Esophagus squamous epithelium (tissue), 5 donors: ENCODE data around the gene KNSTRN. TPM values are rescaled to one million over a fixed set of nuclear protein-coding genes. Genes with fewer than 3 reads are reported as not detected.

Experiments
- DNase-seq: peaks from one replicate; lab custom pipeline; 2025; lab: John Stamatoyannopoulos, UW
- H3K27ac ChIP-seq, 4 donors: fragments of 200-600 bp; sonication (generic); one replicate each; pipeline ENCODE4 v1.5.1; 2016 to 2019; ENCODE audit warnings: mild to moderate bottlenecking in 1 of 4
- H3K27me3 ChIP-seq, 4 donors: fragments of 200-600 bp; sonication (generic); 1 replicate in 3 of 4; 2 replicates in 1 of 4; pipeline versions ENCODE4 v1.5.1 to v1.6.0; 2017 to 2021; ENCODE audit warnings: antibody characterized with exemption in 1 of 4
- H3K36me3 ChIP-seq, 3 donors: fragments of 200-600 bp; sonication (generic); one replicate each; pipeline ENCODE4 v1.5.1; 2016 to 2019
- H3K4me1 ChIP-seq, 3 donors: fragments of 200-600 bp; sonication (generic); one replicate each; pipeline ENCODE4 v1.5.1; 2017 to 2019
- H3K4me3 ChIP-seq, 4 donors: fragments of 200-600 bp; sonication (generic); 1 replicate in 3 of 4; 2 replicates in 1 of 4; pipeline ENCODE4 v1.5.1; 2016 to 2019; ENCODE audit warnings: mild to moderate bottlenecking in 2 of 4, moderate library complexity in 1 of 4
- H3K9me3 ChIP-seq, 3 donors: fragments of 200-600 bp; sonication (generic); one replicate each; pipeline ENCODE4 v1.5.1; 2016 to 2019
- POLR2A ChIP-seq, 4 donors: fragments of 450-650 bp; IDR thresholded peaks; one replicate each; pipeline ENCODE4 v1.6.1; 2017; ENCODE audit warnings: antibody characterized with exemption in 4 of 4, mild to moderate bottlenecking in 4 of 4, moderate library complexity in 3 of 4
- WGBS, 2 donors: methylation state at CpG; one replicate each; pipeline ENCODE4 v1.1.5; 2018; 5-methylcytosine and 5-hydroxymethylcytosine counted together
- intact Hi-C: fragments of 100-400 bp; cut with DNase I; formaldehyde crosslinking; loops from one replicate; pipeline ENCODE4 v1.15.0; 2022
- total RNA-seq, 4 donors: library from RNA; depleted of rRNA; stranded (reverse); fragments of >200 nt; gene quantifications; one replicate each; pipeline ENCODE4 v1.1.0, GENCODE V29; 2016
- TF ChIP-seq, protein P1 (sequence below), 6 experiments: fragments of 450-650 bp in 4 of 6; fragments of 200-600 bp in 2 of 6; sonication (generic) in 2 of 6; IDR thresholded peaks; one replicate each; pipeline ENCODE4 v1.5.1; 2016 to 2019; ENCODE audit warnings: antibody characterized with exemption in 6 of 6, mild to moderate bottlenecking in 4 of 6, moderate library complexity in 4 of 6
- donor health status: DM: yes; HTN: yes; CAD: no.

KNSTRN gene
- total RNA-seq, 4 donors from 2014 or later = 11.3 to 22.0 (median 17.3) TPM

DNA sequence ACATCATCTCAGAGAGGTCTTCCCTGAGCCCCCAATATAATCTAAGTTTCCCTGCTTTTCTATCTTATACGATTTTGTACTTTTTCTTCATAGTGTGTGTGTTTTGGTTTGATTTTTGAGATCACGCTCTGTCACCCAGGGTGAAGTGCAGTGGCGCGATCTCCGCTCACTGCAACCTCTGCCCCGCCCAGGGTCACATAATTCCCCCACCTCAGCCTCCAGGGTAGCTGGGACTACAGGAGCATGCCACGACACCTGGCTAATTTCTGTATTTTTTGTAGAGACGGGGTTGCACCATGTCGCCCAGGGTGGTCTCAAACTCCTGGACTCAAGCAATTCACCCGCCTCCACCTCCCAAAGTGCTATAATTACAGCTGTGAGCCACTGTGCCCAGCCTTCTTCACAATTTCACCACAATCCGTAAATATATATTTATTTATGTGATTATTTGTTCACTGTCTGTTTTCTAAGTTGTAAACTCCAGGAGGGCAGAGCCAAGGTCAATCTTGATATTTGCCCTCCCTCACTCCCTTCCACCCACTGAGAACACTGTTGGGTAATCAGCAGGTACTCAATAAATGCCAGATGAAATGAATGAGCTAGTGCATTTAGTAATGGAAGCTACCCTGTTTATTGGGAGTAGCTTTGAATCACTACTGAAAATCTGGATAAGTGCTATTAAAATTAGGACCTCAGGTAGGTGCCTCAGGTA, 547 bp upstream of the KNSTRN start:
- Histone ChIP-seq H3K9me3 (no peaks in the 10 kb centered on the region), H3K4me1 (peaks cover 9 to 40% (median 16%) of the 10 kb centered on the region in 3 donors), H3K27me3 (no peaks in the 10 kb centered on the region), H3K36me3 (peaks cover 0 to 8% (median 4%) of the 10 kb centered on the region in 3 donors), H3K4me3 (no peak overlapping the region), H3K27ac (peak overlapping the region in 1 of 4 donors; percentile 77)
- TF ChIP-seq, protein P1, sequence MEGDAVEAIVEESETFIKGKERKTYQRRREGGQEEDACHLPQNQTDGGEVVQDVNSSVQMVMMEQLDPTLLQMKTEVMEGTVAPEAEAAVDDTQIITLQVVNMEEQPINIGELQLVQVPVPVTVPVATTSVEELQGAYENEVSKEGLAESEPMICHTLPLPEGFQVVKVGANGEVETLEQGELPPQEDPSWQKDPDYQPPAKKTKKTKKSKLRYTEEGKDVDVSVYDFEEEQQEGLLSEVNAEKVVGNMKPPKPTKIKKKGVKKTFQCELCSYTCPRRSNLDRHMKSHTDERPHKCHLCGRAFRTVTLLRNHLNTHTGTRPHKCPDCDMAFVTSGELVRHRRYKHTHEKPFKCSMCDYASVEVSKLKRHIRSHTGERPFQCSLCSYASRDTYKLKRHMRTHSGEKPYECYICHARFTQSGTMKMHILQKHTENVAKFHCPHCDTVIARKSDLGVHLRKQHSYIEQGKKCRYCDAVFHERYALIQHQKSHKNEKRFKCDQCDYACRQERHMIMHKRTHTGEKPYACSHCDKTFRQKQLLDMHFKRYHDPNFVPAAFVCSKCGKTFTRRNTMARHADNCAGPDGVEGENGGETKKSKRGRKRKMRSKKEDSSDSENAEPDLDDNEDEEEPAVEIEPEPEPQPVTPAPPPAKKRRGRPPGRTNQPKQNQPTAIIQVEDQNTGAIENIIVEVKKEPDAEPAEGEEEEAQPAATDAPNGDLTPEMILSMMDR (IDR thresholded peaks at IDR 0.05) = no peak
- TF ChIP-seq POLR2A (IDR thresholded peaks at IDR 0.05) = no peak
- WGBS, 2 donors = 91 to 93% methylated on average over 11 of the region's 11 CpGs
- no peak for DNase-seq
- intact Hi-C loops = no loop called here

DNA sequence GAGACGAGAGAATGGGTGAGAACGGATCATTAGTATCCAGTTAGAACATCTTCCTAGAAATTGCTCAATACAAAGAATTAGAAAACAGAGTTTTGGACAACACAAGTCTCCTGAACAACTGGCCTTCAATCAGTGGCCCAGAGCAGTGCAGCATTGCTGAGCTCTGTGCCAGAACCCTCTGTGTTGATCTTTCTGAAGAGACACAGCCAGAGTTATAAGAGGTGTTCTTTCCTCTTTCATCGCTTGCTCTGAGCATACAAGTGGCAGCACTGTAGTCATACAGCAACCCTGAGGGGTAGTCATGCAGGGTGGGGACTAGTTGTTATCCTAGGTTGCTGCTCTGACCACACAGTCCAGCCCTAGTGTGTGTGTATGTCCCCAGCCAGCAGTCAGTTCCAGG, 4.0 kb downstream of the KNSTRN start:
- WGBS, 2 donors = 94 to 95% methylated on average over 3 of the region's 3 CpGs
- intact Hi-C loops = no loop called here
- Histone ChIP-seq H3K27ac (no peak overlapping the region), H3K9me3 (no peaks in the 10 kb centered on the region), H3K4me3 (no peak overlapping the region), H3K4me1 (peaks cover 9 to 24% (median 9%) of the 10 kb centered on the region in 3 donors), H3K36me3 (peaks cover 0 to 42% (median 11%) of the 10 kb centered on the region in 3 donors), H3K27me3 (no peaks in the 10 kb centered on the region)
- TF ChIP-seq, protein P1 (IDR thresholded peaks at IDR 0.05) = no peak
- no peak for TF ChIP-seq POLR2A (IDR thresholded peaks at IDR 0.05)
- no peak for DNase-seq

DNA sequence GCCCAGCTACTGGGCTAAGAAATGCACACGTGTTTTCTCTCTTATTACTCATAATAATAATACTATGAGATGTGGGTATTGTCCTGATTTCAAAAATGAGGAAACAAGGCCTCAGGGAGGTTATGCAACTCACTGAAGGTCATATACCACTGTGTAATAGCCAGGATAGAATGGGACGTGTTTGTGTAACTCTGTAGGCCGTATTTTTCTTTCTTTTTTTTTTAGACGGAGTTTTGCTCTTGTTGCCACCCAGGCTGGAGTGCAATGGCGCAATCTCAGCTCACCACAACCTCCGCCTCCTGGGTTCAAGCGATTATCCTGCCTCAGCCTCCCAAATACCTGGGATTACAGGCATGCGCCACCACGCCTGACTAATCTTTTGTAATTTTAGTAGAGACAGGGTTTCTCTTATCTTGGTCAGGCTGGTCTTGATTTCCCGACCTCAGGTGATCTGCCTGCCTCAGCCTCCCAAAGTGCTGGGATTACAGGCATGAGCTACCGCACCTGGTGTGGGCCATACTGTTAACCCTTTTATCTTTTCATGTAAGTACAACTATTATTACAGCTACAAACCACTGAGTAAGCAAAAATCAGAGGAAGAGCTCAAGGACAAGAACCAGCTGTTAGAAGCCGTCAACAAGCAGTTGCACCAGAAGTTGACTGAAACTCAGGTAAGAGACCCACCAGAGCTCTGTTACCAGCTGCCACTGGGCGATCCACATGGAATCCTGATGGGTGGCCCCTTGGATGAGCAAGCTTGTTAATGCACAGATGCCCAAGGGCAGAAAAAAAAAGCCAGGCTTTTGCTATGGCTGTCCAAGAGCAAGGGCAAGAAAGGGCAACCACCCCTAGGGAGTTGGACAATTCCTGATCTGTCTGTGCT, 6.7 kb downstream of the KNSTRN start:
- Histone ChIP-seq H3K27me3 (no peaks in the 10 kb centered on the region), H3K27ac (peak overlapping the region in 2 of 4 donors; percentile 1 to 3), H3K9me3 (no peaks in the 10 kb centered on the region), H3K4me1 (peaks cover 0 to 5% (median 0%) of the 10 kb centered on the region in 3 donors), H3K4me3 (no peak overlapping the region), H3K36me3 (peaks cover 0 to 69% (median 18%) of the 10 kb centered on the region in 3 donors)
- 70 to 87% methylated on average over 13 of the region's 13 CpGs for WGBS, 2 donors
- TF ChIP-seq POLR2A (IDR thresholded peaks at IDR 0.05) = no peak
- TF ChIP-seq, protein P1 (IDR thresholded peaks at IDR 0.05) = no peak
- intact Hi-C loops = no loop called here
- no peak for DNase-seq

DNA sequence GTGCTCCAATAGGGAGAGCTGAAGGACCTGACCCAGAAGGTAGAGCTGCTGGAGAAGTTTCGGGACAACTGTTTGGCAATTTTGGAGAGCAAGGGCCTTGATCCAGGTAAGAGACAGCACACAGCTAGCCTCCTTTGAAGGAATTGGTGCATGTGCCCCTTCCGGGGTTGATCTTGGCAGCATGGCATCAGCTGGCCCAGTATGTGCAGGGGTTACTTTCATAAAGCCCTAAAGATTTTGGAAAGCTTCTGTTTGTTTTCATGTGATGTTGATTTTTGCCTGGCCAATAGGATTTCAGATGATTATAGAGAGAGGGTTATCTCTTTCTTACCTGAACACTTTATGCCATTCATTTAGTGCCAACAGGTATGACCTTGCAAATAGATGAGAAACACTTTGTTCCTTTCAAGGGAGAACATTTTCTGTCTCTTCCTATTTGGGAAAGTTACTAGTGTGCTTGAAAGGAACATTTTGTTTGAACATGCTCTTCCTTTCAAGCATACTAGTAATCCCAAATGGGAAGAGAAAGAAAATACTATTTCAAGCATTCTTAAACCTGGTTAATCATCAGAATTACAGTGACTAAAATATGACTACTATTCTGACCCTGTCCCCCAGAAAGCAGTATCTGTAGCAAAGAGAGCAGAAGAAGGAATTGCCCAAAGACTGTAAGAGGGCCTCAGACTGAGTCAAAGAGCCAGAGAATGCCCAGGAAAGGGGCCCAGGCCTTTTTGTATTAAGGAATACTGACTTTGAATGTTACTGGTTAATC, 7.5 kb downstream of the KNSTRN start:
- Histone ChIP-seq H3K36me3 (peaks cover 0 to 72% (median 18%) of the 10 kb centered on the region in 3 donors), H3K27me3 (no peaks in the 10 kb centered on the region), H3K4me1 (no peaks in the 10 kb centered on the region), H3K9me3 (no peaks in the 10 kb centered on the region), H3K4me3 (no peak overlapping the region), H3K27ac (peak overlapping the region in 2 of 4 donors; percentile 1 to 24)
- no peak for TF ChIP-seq POLR2A (IDR thresholded peaks at IDR 0.05)
- TF ChIP-seq, protein P1 (IDR thresholded peaks at IDR 0.05) = no peak
- intact Hi-C loops = no loop called here
- WGBS, 2 donors = 86 to 90% methylated on average over 1 to 2 of the region's 2 CpGs
- DNase-seq = no peak
